Ectodermal cell (in vitro differentiated cells): ENCODE data around the gene SPRN.
"Not testable (repeated sequence)": the region's sequence is repeated elsewhere in the genome, so short reads cannot be mapped to it uniquely, and the experiment has no call there.

Source experiments
- H3K27ac ChIP-seq: 2 replicates; pipeline ENCODE4 v1.7.0; 2013; ENCODE audit warnings: mild to moderate bottlenecking, low read depth, low read length; ENCODE audit not compliant: insufficient read depth, poor library complexity, severe bottlenecking
- H3K27me3 ChIP-seq: 2 replicates; pipeline ENCODE4 v1.7.0; 2013; ENCODE audit warnings: mild to moderate bottlenecking, low read length; ENCODE audit not compliant: insufficient read depth, control insufficient read depth, poor library complexity, severe bottlenecking
- H3K36me3 ChIP-seq: one replicate; pipeline ENCODE4 v1.7.0; 2013; ENCODE audit warnings: low read length; ENCODE audit not compliant: control insufficient read depth, insufficient read depth
- H3K4me1 ChIP-seq: one replicate; pipeline ENCODE4 v1.7.0; 2013; ENCODE audit warnings: low read length; ENCODE audit not compliant: control insufficient read depth, insufficient read depth
- H3K4me3 ChIP-seq: 2 replicates; pipeline ENCODE4 v1.7.0; 2013; ENCODE audit warnings: low read depth, low read length, control low read depth; ENCODE audit not compliant: insufficient read depth
- H3K9me3 ChIP-seq: 2 replicates; pipeline ENCODE4 v1.7.0; 2013; ENCODE audit warnings: mild to moderate bottlenecking, low read length, moderate library complexity; ENCODE audit not compliant: control insufficient read depth
- WGBS, 2 experiments: methylation state at CpG; one replicate each; pipeline ENCODE4 v1.1.7; 2013; ENCODE audit warnings: missing lambda C conversion rate in 2 of 2; 5-methylcytosine and 5-hydroxymethylcytosine counted together

SPRN gene

GRCh38 chr10:133383551-133383950 lies 40.9 kb downstream of the SPRN start:
- Histone ChIP-seq H3K36me3 (no peaks in the 10 kb centered on the region), H3K4me1 (no peaks in the 10 kb centered on the region), H3K27ac (no peak overlapping the region), H3K4me3 (no peak overlapping the region), H3K9me3 (no peaks in the 10 kb centered on the region), H3K27me3 (peaks cover 14% of the 10 kb centered on the region)
- WGBS, 2 experiments: 85 to 90% methylated on average over 3 to 4 of the region's 4 CpGs

- 94 to 95% methylated on average over 8 of the region's 8 CpGs for WGBS, 2 experiments
- H3K36me3 ChIP-seq: no peaks in the 10 kb centered on the region
- no peak overlapping the region for H3K4me3 ChIP-seq
- no peak overlapping the region for H3K27ac ChIP-seq
- H3K4me1 ChIP-seq: no peaks in the 10 kb centered on the region
- H3K27me3 ChIP-seq: peaks cover 39% of the 10 kb centered on the region
- H3K9me3 ChIP-seq: no peaks in the 10 kb centered on the region
Observed at GRCh38 chr10:133381036-133381435, 43.4 kb downstream of the SPRN start.

- no peaks in the 10 kb centered on the region for H3K9me3 ChIP-seq
- H3K27ac ChIP-seq: no peak overlapping the region
- no peaks in the 10 kb centered on the region for H3K4me1 ChIP-seq
- H3K4me3 ChIP-seq: peak overlapping the region; percentile 46
- WGBS, 2 experiments: 91 to 93% methylated on average over 36 of the region's 36 CpGs
- H3K27me3 ChIP-seq: peaks cover 49% of the 10 kb centered on the region
- no peaks in the 10 kb centered on the region for H3K36me3 ChIP-seq
Observed at GRCh38 chr10:133379801-133380666, 44.4 kb downstream of the SPRN start.

- WGBS, 2 experiments: 5 to 6% methylated on average over 69 of the region's 78 CpGs
- no peaks in the 10 kb centered on the region for H3K9me3 ChIP-seq
- peaks cover 57% of the 10 kb centered on the region for H3K27me3 ChIP-seq
- no peak within 1 kb of the TSS for H3K27ac ChIP-seq
- no peaks in the 10 kb centered on the region for H3K4me1 ChIP-seq
- H3K4me3 ChIP-seq: peak within 1 kb of the TSS; percentile 60
- no peaks in the 10 kb centered on the region for H3K36me3 ChIP-seq
Observed at GRCh38 chr10:133379152-133379800, 45.1 kb downstream of the SPRN start, which contains the start of gene PAOX. Gene PAOX (plus strand): TSS chr10:133379262. CDS start chr10:133379317, 55 bp downstream.

GRCh38 chr10:133378251-133379096 lies 46.0 kb downstream of the SPRN start:
- Histone ChIP-seq H3K27me3 (peaks cover 61% of the 10 kb centered on the region), H3K4me1 (no peaks in the 10 kb centered on the region), H3K4me3 (peak overlapping the region; percentile 60), H3K27ac (no peak overlapping the region), H3K9me3 (no peaks in the 10 kb centered on the region), H3K36me3 (no peaks in the 10 kb centered on the region)
- 0 to 1% methylated on average over 76 to 79 of the region's 90 CpGs for WGBS, 2 experiments

- no peak overlapping the region for H3K27ac ChIP-seq
- H3K4me1 ChIP-seq: no peaks in the 10 kb centered on the region
- H3K36me3 ChIP-seq: no peaks in the 10 kb centered on the region
- H3K27me3 ChIP-seq: peaks cover 61% of the 10 kb centered on the region
- WGBS, 2 experiments: 26 to 28% methylated on average over 20 of the region's 20 CpGs
- peak overlapping the region; percentile 60 for H3K4me3 ChIP-seq
- no peaks in the 10 kb centered on the region for H3K9me3 ChIP-seq
Observed at GRCh38 chr10:133377818-133378250, 46.6 kb downstream of the SPRN start.

GRCh38 chr10:133377025-133377817 lies 47.2 kb downstream of the SPRN start:
- no peak overlapping the region for H3K27ac ChIP-seq
- peaks cover 61% of the 10 kb centered on the region for H3K27me3 ChIP-seq
- H3K4me3 ChIP-seq: no peak overlapping the region

GRCh38 chr10:133376183-133376582 lies 48.2 kb downstream of the SPRN start:
- whole genome bisulfite sequencing, 2 experiments: 89 to 91% methylated on average over 5 of the region's 5 CpGs
- not testable (repeated sequence) for H3K4me3 ChIP-seq, H3K4me1 ChIP-seq, H3K27ac ChIP-seq, H3K9me3 ChIP-seq, H3K36me3 ChIP-seq
- peaks cover 61% of the 10 kb centered on the region for H3K27me3 ChIP-seq

More at GRCh38 chr10:133377025-133377817, 47.2 kb downstream of the SPRN start:
- H3K9me3 ChIP-seq: no peaks in the 10 kb centered on the region
- no peaks in the 10 kb centered on the region for H3K36me3 ChIP-seq
- peaks cover 4% of the 10 kb centered on the region for H3K4me1 ChIP-seq
- WGBS, 2 experiments: 88% methylated on average over 30 of the region's 30 CpGs

GRCh38 chr10:133375357-133376115 lies 48.9 kb downstream of the SPRN start:
- H3K4me1 ChIP-seq: peaks cover 5% of the 10 kb centered on the region
- H3K27ac ChIP-seq: no peak overlapping the region
- 72 to 75% methylated on average over 12 of the region's 12 CpGs for WGBS, 2 experiments
- H3K36me3 ChIP-seq: peaks cover 8% of the 10 kb centered on the region
- no peak overlapping the region for H3K4me3 ChIP-seq
- H3K27me3 ChIP-seq: peaks cover 61% of the 10 kb centered on the region
- H3K9me3 ChIP-seq: no peaks in the 10 kb centered on the region
